GM12878 (cell line): ENCODE data around the gene TPRX1. TPM values are rescaled to one million over a fixed set of nuclear protein-coding genes. Genes with fewer than 3 reads are reported as not detected.

Experiments used
- ATAC-seq: fragments of 200-7000 bp; cut with Tn5 transposase; 3 replicates; pipeline ENCODE4 v1.9.1; 2020; ENCODE audit warnings: mild to moderate bottlenecking, moderate library complexity
- BruUV-seq: library from RNA; stranded (reverse); fragments of 400-500 nt; replicated peaks from 2 replicates; lab custom pipeline; 2021; lab: Mats Ljungman, UMichigan
- CTCF ChIA-PET: fragments of 300-600 bp; sonication (Branson Sonifier 250); formaldehyde crosslinking; extraction: SDS; loops from one replicate; lab custom pipeline; 2021; ENCODE audit warnings: inconsistent platforms; lab: Yijun Ruan, JAX
- POLR2A ChIA-PET: fragments of 350-600 bp; formaldehyde crosslinking; extraction: SDS; loops from one replicate; lab custom pipeline; 2021; ENCODE audit warnings: inconsistent platforms; lab: Charles Lee
- RAD21 ChIA-PET: fragments of 300-600 bp; sonication (Branson Sonifier 250); formaldehyde crosslinking; loops from one replicate; lab custom pipeline; 2023; ENCODE audit warnings: antibody characterized with exemption; ENCODE audit not compliant: unreplicated experiment; lab: Charles Lee
- SMC1A ChIA-PET: fragments of 300-600 bp; sonication (Branson Sonifier 250); formaldehyde crosslinking; loops from one replicate; lab custom pipeline; 2023; ENCODE audit not compliant: unreplicated experiment, uncharacterized antibody; lab: Charles Lee
- DNase-seq: peaks from one replicate; pipeline ENCODE4 v3.0.0-alpha.2; 2011; ENCODE audit warnings: low read depth, low spot score
- FAIRE-seq: peaks from 3 replicates; lab custom pipeline; 2011; peaks lifted over from hg19 to GRCh38; lab: Jason Lieb, UNC
- H2AFZ ChIP-seq: 2 replicates; pipeline ENCODE4 v1.6.0; 2011; ENCODE audit warnings: low read depth, low read length, control low read depth; ENCODE audit not compliant: control insufficient read depth
- H3K27ac ChIP-seq: 2 replicates; pipeline ENCODE4 v1.5.1; 2011; ENCODE audit warnings: control low read depth; ENCODE audit not compliant: control insufficient read depth, insufficient read depth
- H3K27me3 ChIP-seq, 2 experiments: replicated peaks in 1 of 2; 2 replicates each; pipeline versions ENCODE4 v1.6.0 to v1.6.1; 2011; ENCODE audit warnings: low read length in 1 of 2; ENCODE audit not compliant: control insufficient read depth in 2 of 2, insufficient read depth in 2 of 2
- H3K36me3 ChIP-seq, 2 experiments: 2 replicates each; pipeline ENCODE4 v1.5.1; 2011; ENCODE audit warnings: low read length in 1 of 2; ENCODE audit not compliant: control insufficient read depth in 2 of 2, insufficient read depth in 2 of 2
- H3K4me1 ChIP-seq: 2 replicates; pipeline ENCODE4 v1.6.1; 2011; ENCODE audit warnings: mild to moderate bottlenecking, low read length, moderate library complexity, mixed read lengths; ENCODE audit not compliant: control insufficient read depth, insufficient read depth
- H3K4me2 ChIP-seq: 2 replicates; pipeline ENCODE4 v1.6.0; 2011; ENCODE audit warnings: control low read depth; ENCODE audit not compliant: control insufficient read depth, insufficient read depth
- H3K4me3 ChIP-seq: fragments of 200-600 bp; sonication (generic); 2 replicates; pipeline ENCODE4 v1.5.1; 2016
- H3K79me2 ChIP-seq: 2 replicates; pipeline ENCODE4 v1.6.0; 2011; ENCODE audit warnings: low read length; ENCODE audit not compliant: control insufficient read depth, insufficient read depth
- H3K9ac ChIP-seq: 2 replicates; pipeline ENCODE4 v1.8.0; 2011; ENCODE audit warnings: low read length, control low read depth, mixed read lengths; ENCODE audit not compliant: control insufficient read depth, insufficient read depth
- H3K9me3 ChIP-seq: replicated peaks from 3 replicates; pipeline ENCODE4 v1.5.1; 2011; ENCODE audit warnings: mild to moderate bottlenecking, low read length; ENCODE audit not compliant: control insufficient read depth, insufficient read depth
- H4K20me1 ChIP-seq: 2 replicates; pipeline ENCODE4 v1.6.0; 2011; ENCODE audit not compliant: control insufficient read depth, insufficient read depth
- ASH2L ChIP-seq: fragments of 300-600, 200-600 bp; sonication (generic); IDR thresholded peaks from 2 replicates; pipeline ENCODE4 v1.6.1; 2017; ENCODE audit warnings: low read depth, mild to moderate bottlenecking, borderline replicate concordance
- CBFB ChIP-seq: IDR thresholded peaks from 2 replicates; pipeline ENCODE4 v1.6.1; 2016; ENCODE audit warnings: antibody characterized with exemption, low read depth
- CBX5 ChIP-seq: sonication (generic); IDR thresholded peaks from 2 replicates; pipeline ENCODE4 v1.6.1; 2016; ENCODE audit warnings: low read depth, moderate library complexity, mild to moderate bottlenecking, inconsistent platforms
- ELK1 ChIP-seq: IDR thresholded peaks from 2 replicates; pipeline ENCODE4 v1.6.1; 2012; ENCODE audit warnings: low read depth, low read length, improper control_type of control experiment
- IKZF2 ChIP-seq, 2 experiments: fragments of 450-650 bp; IDR thresholded peaks; 2 replicates each; pipeline ENCODE4 v1.6.1; 2017; ENCODE audit warnings: mild to moderate bottlenecking in 2 of 2, moderate library complexity in 2 of 2
- IRF4 ChIP-seq: IDR thresholded peaks from 2 replicates; pipeline ENCODE4 v1.6.1; 2011; ENCODE audit warnings: low read depth, low read length
- KLF5 ChIP-seq: fragments of 450-650 bp; IDR thresholded peaks from 2 replicates; pipeline ENCODE4 v1.6.1; 2014; ENCODE audit warnings: mild to moderate bottlenecking; ENCODE audit not compliant: partially characterized antibody
- MTA3 ChIP-seq: IDR thresholded peaks from 2 replicates; pipeline ENCODE4 v1.6.1; 2012; ENCODE audit warnings: low read length, inconsistent platforms, borderline replicate concordance
- MYC ChIP-seq: IDR thresholded peaks from 2 replicates; pipeline ENCODE4 v1.6.1; 2011; ENCODE audit warnings: mild to moderate bottlenecking, low read length, moderate library complexity, inconsistent platforms; ENCODE audit not compliant: insufficient read depth, insufficient replicate concordance, insufficient read length, severe bottlenecking
- RAD21 ChIP-seq: IDR thresholded peaks from 2 replicates; pipeline ENCODE4 v1.6.1; 2011; ENCODE audit warnings: mild to moderate bottlenecking, low read depth, low read length, moderate library complexity; ENCODE audit not compliant: insufficient read depth
- RAD51 ChIP-seq: fragments of 450-650 bp; IDR thresholded peaks from 2 replicates; pipeline ENCODE4 v1.6.1; 2016; ENCODE audit warnings: moderate library complexity, mild to moderate bottlenecking, inconsistent platforms
- RB1 ChIP-seq: fragments of 450-650 bp; formaldehyde crosslinking; IDR thresholded peaks from 2 replicates; pipeline ENCODE4 v1.6.1; 2017; ENCODE audit warnings: mild to moderate bottlenecking, borderline replicate concordance
- RUNX3 ChIP-seq: IDR thresholded peaks from 2 replicates; pipeline ENCODE4 v1.6.1; 2012; ENCODE audit warnings: low read length, inconsistent platforms
- SREBF1 ChIP-seq: IDR thresholded peaks from 2 replicates; pipeline ENCODE4 v1.6.1; 2012; ENCODE audit warnings: mild to moderate bottlenecking, low read length
- TARDBP ChIP-seq: IDR thresholded peaks from 2 replicates; pipeline ENCODE4 v1.6.1; 2016; ENCODE audit warnings: borderline replicate concordance
- TCF12 ChIP-seq: IDR thresholded peaks from 2 replicates; pipeline ENCODE4 v1.6.1; 2011; ENCODE audit warnings: low read depth, mild to moderate bottlenecking, low read length
- WRNIP1 ChIP-seq: IDR thresholded peaks from 2 replicates; pipeline ENCODE4 v1.6.1; 2011; ENCODE audit warnings: low read depth, low read length, improper control_type of control experiment, borderline replicate concordance
- ZNF217 ChIP-seq: fragments of 450-650 bp; IDR thresholded peaks from 2 replicates; pipeline ENCODE4 v1.6.1; 2017; ENCODE audit warnings: antibody characterized with exemption, mild to moderate bottlenecking
- ZNF24 ChIP-seq: fragments of 450-650 bp; IDR thresholded peaks from 2 replicates; pipeline ENCODE4 v1.6.1; 2017; ENCODE audit warnings: antibody characterized with exemption, mild to moderate bottlenecking
- WGBS: methylation state at CpG from one replicate; pipeline ENCODE4 v1.1.6; 2016; ENCODE audit warnings: low lambda C conversion rate; ENCODE audit not compliant: insufficient replicate concordance, insufficient coverage; ENCODE audit errors: missing lambda C conversion rate; 5-methylcytosine and 5-hydroxymethylcytosine counted together
- in situ Hi-C: fragments of 300-500 bp; cut with MboI; formaldehyde crosslinking; loops from 9 replicates; pipeline ENCODE4 v1.14.3; 2018; ENCODE audit warnings: mixed read lengths
- intact Hi-C: fragments of 100-400 bp; cut with micrococcal nuclease; formaldehyde crosslinking; loops from one replicate; pipeline ENCODE4 v1.14.2; 2022; ENCODE audit not compliant: unreplicated experiment
- polyA plus RNA-seq, 11 experiments: library from polyadenylated mRNA; depleted of rRNA in 4 of 11; unstranded in 6 of 11; stranded (reverse) in 5 of 11; fragments of >200 nt; fragmentation: Nextera tagmentation in 4 of 11; fragmentation: Illumina TruSeq in 1 of 11; extraction: Ambion mirVana in 4 of 11; extraction: Trizol in 1 of 11; gene quantifications; 1 replicate in 1 of 11; 2 replicates in 10 of 11; pipeline versions ENCODE4 v1.2.1 to v1.2.3, GENCODE V29; 2011 to 2016; ENCODE audit warnings: inconsistent platforms in 2 of 11, missing spikeins in 2 of 11, low read depth in 1 of 11
- total RNA-seq, 4 experiments: library from RNA; depleted of rRNA in 3 of 4; stranded (reverse); fragments of >200 nt in 3 of 4; fragmentation: Illumina TruSeq in 1 of 4; extraction: Trizol in 1 of 4; gene quantifications; 2 replicates each; pipeline versions ENCODE4 v1.2.1 to v1.2.3, GENCODE V29; 2013 to 2021
- TF ChIP-seq, protein P1 (sequence below): fragments of 450-650 bp; IDR thresholded peaks from 2 replicates; pipeline ENCODE4 v1.6.1; 2017; ENCODE audit warnings: mild to moderate bottlenecking, low read depth, inconsistent platforms; ENCODE audit not compliant: poor library complexity, severe bottlenecking

TPRX1 gene
- total and polyA plus RNA-seq, 10 of the 15 experiments (the other 5 are each of a cell fraction or from before 2014, with no cell fraction given) = not detected

DNA sequence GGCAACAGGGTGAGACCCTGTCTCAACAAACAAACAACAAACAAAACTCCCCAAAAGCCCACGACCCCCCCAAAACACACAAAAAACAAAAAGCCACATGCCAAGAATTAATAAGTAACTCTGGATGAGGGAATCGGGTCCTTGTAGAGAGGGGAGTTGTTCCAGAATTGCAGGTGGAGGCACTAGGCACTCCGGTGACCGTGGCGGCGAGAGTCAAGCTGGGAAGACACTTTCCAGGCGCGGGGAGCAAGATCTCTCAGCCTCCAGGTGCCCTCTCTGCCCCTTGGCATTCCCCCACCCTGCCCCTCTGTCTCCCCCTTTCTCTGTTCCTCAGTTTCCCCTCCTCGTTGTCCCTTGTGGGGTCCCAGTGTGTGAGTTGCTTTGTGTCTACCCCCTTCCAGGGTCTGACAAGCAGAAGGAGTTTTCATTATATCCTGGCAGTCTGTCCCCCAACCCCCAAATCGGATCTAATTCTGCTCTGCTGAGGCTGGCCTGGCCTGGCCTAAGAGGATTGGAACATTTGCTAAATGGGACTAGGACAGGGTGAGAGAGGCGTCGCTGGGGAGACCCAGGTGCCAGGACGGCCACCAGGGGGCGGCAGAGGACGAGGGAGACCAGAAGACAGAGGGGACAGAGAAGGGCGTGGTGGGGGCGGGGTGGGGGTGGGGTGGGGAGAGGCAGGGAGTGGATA lies 9.1 kb upstream of the TPRX1 start (continued):
- TF ChIP-seq, protein P1, sequence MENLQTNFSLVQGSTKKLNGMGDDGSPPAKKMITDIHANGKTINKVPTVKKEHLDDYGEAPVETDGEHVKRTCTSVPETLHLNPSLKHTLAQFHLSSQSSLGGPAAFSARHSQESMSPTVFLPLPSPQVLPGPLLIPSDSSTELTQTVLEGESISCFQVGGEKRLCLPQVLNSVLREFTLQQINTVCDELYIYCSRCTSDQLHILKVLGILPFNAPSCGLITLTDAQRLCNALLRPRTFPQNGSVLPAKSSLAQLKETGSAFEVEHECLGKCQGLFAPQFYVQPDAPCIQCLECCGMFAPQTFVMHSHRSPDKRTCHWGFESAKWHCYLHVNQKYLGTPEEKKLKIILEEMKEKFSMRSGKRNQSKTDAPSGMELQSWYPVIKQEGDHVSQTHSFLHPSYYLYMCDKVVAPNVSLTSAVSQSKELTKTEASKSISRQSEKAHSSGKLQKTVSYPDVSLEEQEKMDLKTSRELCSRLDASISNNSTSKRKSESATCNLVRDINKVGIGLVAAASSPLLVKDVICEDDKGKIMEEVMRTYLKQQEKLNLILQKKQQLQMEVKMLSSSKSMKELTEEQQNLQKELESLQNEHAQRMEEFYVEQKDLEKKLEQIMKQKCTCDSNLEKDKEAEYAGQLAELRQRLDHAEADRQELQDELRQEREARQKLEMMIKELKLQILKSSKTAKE = no peak
- no peak for TF ChIP-seq MTA3
- no peak for TF ChIP-seq CBFB
- peak; percentile 38; the same call in 1 of the 2 replicates for TF ChIP-seq RAD21

DNA sequence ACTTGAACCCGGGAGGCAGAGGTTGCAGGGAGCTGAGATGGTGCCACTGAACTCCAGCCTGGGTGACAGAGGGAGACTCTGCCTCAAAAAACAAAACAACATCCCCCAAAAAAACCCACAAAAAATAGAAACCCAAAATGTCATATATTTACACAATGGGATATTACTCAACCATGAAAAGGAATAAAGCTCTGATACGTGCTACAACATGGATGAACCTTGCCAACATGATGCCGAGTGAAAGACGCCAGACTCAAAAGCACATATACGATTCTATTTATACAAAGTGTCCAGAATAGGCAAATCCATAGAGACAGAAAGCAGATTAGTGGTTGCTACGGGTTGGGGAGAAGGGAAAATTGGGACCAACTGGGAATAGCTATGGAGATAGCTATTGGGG lies 2.1 kb upstream of the TPRX1 start:
- H3K27me3 ChIP-seq = no peaks in the 10 kb centered on the region
- ChIA-PET RAD21 (no interaction called here), CTCF (interaction anchor here (0.9 to 1.5 kb wide), 2 partner anchors 17 to 63 kb away, joined by 3 read pairs; no protein-coding TSS in a partner anchor), POLR2A (no interaction called here), SMC1A (interaction anchor here (0.6 kb wide), 2 partner anchors 35 to 1346 kb away, joined by 3 read pairs; no protein-coding TSS in a partner anchor)
- no peaks in the 10 kb centered on the region for H3K9me3 ChIP-seq
- intact Hi-C loops = no loop called here
- H4K20me1 ChIP-seq = no peaks in the 10 kb centered on the region
- FAIRE-seq (no peak), DNase-seq (no peak), ATAC-seq (no peak)
- H3K36me3 ChIP-seq = no peaks in the 10 kb centered on the region
- WGBS = 36% methylated on average over 6 of the region's 6 CpGs
- no peak overlapping the region for H3K4me2 ChIP-seq
- H3K27ac ChIP-seq = no peak overlapping the region
- H3K4me3 ChIP-seq = no peak overlapping the region
- H2AFZ ChIP-seq = no peak overlapping the region
- no peaks in the 10 kb centered on the region for H3K79me2 ChIP-seq
- no TSS peak for BruUV-seq
- no peak overlapping the region for H3K9ac ChIP-seq
- in situ Hi-C loops = no loop called here
- no peaks in the 10 kb centered on the region for H3K4me1 ChIP-seq
- TF ChIP-seq MYC = no peak
- no peak for TF ChIP-seq TARDBP
- TF ChIP-seq IKZF2 (IDR thresholded peaks at IDR 0.05) = no peak
- TF ChIP-seq CBX5 = no peak
- no peak for TF ChIP-seq ZNF217
- TF ChIP-seq TCF12 = no peak
- no peak for TF ChIP-seq WRNIP1
- TF ChIP-seq RAD51 = no peak
- TF ChIP-seq KLF5 = no peak
- TF ChIP-seq ZNF24 = no peak
- no peak for TF ChIP-seq SREBF1
- no peak for TF ChIP-seq RB1
- no peak for TF ChIP-seq ASH2L
- TF ChIP-seq ELK1 = no peak
- TF ChIP-seq RUNX3 = no peak
- TF ChIP-seq IRF4 = no peak
